Spleen (tissue), 7 donors: ENCODE measurements around the gene WWC1.

Experiments used
- CTCF ChIP-seq, 11 experiments: fragments of 200-600 bp in 7 of 11; fragments of 450-650 bp in 4 of 11; sonication (generic) in 4 of 11; IDR thresholded peaks in 8 of 11; conservative IDR thresholded peaks in 3 of 11; 1 replicate in 7 of 11; 2 replicates in 4 of 11; pipeline versions ENCODE4 v1.4.0 to v1.8.0; 2016 to 2021; ENCODE audit warnings: antibody characterized with exemption in 11 of 11, inconsistent platforms in 4 of 11, mild to moderate bottlenecking in 1 of 11
- POLR2A ChIP-seq, 3 donors: fragments of 450-650 bp; IDR thresholded peaks; one replicate each; pipeline ENCODE4 v1.5.1; 2017; ENCODE audit warnings: antibody characterized with exemption in 3 of 3, mild to moderate bottlenecking in 1 of 3
- POLR2AphosphoS5 ChIP-seq, 3 donors: sonication (generic); formaldehyde crosslinking; IDR thresholded peaks; one replicate each; pipeline ENCODE4 v1.5.1; 2017; ENCODE audit warnings: antibody characterized with exemption in 3 of 3
- donor health status: DM: no; HTN: no; CAD: no; lungs with moderate emphysema.
- donor health status: DM: no; HTN: no; CAD: no.
- donor health status: DM: no; HTN: no; CAD: no.

GRCh38 chr5:168312606-168313295 is 21.3 kb downstream of the WWC1 start:
- TF ChIP-seq POLR2A (IDR thresholded peaks at IDR 0.05) (no peak), POLR2AphosphoS5 (IDR thresholded peaks at IDR 0.05) (no peak), CTCF (IDR thresholded peaks at IDR 0.05 in 8 of 11, conservative IDR thresholded peaks at IDR 0.05 in 3 of 11) (no peak)
